ENCODE results near the gene AOC3. TPM values are rescaled to one million over a fixed set of nuclear protein-coding genes. Genes with fewer than 3 reads are reported as not detected.

AOC3 gene
- total and polyA plus RNA-seq, 2 of the 13 experiments (the other 11 are each of a cell fraction or from before 2014, with no cell fraction given): 8.7 to 51.7 TPM

DNA sequence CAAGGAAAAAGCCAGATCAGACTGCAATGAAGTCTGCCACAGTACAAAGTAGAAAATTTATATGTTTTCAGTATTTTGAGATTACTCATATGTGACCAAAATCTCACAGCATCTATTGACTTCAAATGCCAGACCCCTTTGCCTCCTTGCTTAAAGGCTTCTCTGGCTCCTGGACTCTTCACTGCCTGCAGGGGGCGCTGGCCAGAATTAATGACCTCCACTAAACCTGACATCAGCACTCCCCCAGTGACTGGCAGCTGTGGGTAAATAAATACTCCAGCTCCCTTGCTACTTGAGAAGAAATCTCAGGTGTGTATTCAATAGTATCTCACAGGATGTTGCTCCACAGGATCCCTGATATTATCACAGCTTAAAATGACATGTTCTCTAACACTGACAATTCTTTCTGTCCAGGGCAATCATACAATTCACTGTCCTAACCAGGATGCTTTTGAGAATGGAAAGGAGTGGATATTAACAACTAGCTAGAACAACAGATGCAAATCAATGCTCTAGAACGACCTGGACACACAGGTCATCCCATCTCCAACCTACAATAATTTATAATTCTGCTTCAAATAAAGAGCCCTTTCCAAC lies 31.0 kb upstream of the AOC3 start (continued):
- TF ChIP-seq, protein P1, sequence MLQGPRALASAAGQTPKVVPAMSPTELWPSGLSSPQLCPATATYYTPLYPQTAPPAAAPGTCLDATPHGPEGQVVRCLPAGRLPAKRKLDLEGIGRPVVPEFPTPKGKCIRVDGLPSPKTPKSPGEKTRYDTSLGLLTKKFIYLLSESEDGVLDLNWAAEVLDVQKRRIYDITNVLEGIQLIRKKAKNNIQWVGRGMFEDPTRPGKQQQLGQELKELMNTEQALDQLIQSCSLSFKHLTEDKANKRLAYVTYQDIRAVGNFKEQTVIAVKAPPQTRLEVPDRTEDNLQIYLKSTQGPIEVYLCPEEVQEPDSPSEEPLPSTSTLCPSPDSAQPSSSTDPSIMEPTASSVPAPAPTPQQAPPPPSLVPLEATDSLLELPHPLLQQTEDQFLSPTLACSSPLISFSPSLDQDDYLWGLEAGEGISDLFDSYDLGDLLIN (CRISPR knock-in tag; IDR thresholded peaks at IDR 0.05; ENCODE audit: borderline replicate concordance): no peak
- TF ChIP-seq, protein P2, sequence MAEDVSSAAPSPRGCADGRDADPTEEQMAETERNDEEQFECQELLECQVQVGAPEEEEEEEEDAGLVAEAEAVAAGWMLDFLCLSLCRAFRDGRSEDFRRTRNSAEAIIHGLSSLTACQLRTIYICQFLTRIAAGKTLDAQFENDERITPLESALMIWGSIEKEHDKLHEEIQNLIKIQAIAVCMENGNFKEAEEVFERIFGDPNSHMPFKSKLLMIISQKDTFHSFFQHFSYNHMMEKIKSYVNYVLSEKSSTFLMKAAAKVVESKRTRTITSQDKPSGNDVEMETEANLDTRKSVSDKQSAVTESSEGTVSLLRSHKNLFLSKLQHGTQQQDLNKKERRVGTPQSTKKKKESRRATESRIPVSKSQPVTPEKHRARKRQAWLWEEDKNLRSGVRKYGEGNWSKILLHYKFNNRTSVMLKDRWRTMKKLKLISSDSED (CRISPR knock-in tag; IDR thresholded peaks at IDR 0.05): no peak
- TF ChIP-seq ZBTB7A (CRISPR knock-in tag; IDR thresholded peaks at IDR 0.05): no peak
- TF ChIP-seq CENPX (CRISPR knock-in tag; IDR thresholded peaks at IDR 0.05): no peak
- no peak for TF ChIP-seq ZNF260 (CRISPR knock-in tag; IDR thresholded peaks at IDR 0.05; ENCODE audit: borderline replicate concordance, low read depth)
- TF ChIP-seq RFXANK (CRISPR knock-in tag; IDR thresholded peaks at IDR 0.05): no peak
- TF ChIP-seq CBX1 (IDR thresholded peaks at IDR 0.05; ENCODE audit: low read depth): no peak
- no peak for TF ChIP-seq SPEN (CRISPR knock-in tag; IDR thresholded peaks at IDR 0.05; ENCODE audit: low read depth)
- TF ChIP-seq ZNF788 (CRISPR knock-in tag; IDR thresholded peaks at IDR 0.05; ENCODE audit: borderline replicate concordance): no peak
- TF ChIP-seq, protein P3, sequence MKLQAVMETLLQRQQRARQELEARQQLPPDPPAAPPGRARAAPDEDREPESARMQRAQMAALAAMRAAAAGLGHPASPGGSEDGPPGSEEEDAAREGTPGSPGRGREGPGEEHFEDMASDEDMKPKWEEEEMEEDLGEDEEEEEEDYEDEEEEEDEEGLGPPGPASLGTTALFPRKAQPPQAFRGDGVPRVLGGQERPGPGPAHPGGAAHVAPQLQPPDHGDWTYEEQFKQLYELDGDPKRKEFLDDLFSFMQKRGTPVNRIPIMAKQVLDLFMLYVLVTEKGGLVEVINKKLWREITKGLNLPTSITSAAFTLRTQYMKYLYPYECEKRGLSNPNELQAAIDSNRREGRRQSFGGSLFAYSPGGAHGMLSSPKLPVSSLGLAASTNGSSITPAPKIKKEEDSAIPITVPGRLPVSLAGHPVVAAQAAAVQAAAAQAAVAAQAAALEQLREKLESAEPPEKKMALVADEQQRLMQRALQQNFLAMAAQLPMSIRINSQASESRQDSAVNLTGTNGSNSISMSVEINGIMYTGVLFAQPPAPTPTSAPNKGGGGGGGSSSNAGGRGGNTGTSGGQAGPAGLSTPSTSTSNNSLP (IDR thresholded peaks at IDR 0.05; ENCODE audit: low read depth, low read length): peak; percentile 72
- TF ChIP-seq, protein P4, sequence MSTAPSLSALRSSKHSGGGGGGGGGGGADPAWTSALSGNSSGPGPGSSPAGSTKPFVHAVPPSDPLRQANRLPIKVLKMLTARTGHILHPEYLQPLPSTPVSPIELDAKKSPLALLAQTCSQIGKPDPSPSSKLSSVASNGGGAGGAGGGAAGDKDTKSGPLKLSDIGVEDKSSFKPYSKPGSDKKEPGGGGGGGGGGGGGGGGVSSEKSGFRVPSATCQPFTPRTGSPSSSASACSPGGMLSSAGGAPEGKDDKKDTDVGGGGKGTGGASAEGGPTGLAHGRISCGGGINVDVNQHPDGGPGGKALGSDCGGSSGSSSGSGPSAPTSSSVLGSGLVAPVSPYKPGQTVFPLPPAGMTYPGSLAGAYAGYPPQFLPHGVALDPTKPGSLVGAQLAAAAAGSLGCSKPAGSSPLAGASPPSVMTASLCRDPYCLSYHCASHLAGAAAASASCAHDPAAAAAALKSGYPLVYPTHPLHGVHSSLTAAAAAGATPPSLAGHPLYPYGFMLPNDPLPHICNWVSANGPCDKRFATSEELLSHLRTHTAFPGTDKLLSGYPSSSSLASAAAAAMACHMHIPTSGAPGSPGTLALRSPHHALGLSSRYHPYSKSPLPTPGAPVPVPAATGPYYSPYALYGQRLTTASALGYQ (CRISPR knock-in tag; IDR thresholded peaks at IDR 0.05): no peak
- no peak for TF ChIP-seq ZNF34 (CRISPR knock-in tag; IDR thresholded peaks at IDR 0.05; ENCODE audit: borderline replicate concordance)
- no peak for TF ChIP-seq CEBPB (IDR thresholded peaks at IDR 0.05; ENCODE audit: borderline replicate concordance, low read depth, low read length)
- TF ChIP-seq NFKBIZ (CRISPR knock-in tag; IDR thresholded peaks at IDR 0.05): no peak
- TF ChIP-seq SUZ12 (IDR thresholded peaks at IDR 0.05; ENCODE audit: low read depth, low read length): no peak
- no peak for TF ChIP-seq KAT7 (CRISPR knock-in tag; IDR thresholded peaks at IDR 0.05; ENCODE audit: borderline replicate concordance)
- no peak for TF ChIP-seq TCF7L2 (IDR thresholded peaks at IDR 0.05; ENCODE audit: low read depth, low read length)
- no peak for TF ChIP-seq CHD2 (IDR thresholded peaks at IDR 0.05; ENCODE audit: low read depth, low read length)
- no peak for TF ChIP-seq NFRKB (IDR thresholded peaks at IDR 0.05)
- TF ChIP-seq ZMAT3 (CRISPR knock-in tag; conservative IDR thresholded peaks at IDR 0.05): no peak
- TF ChIP-seq GPN1 (CRISPR knock-in tag; IDR thresholded peaks at IDR 0.05; ENCODE audit: borderline replicate concordance): no peak
- TF ChIP-seq ZNF816 (CRISPR knock-in tag; IDR thresholded peaks at IDR 0.05; ENCODE audit: borderline replicate concordance): no peak
- TF ChIP-seq HMG20A (CRISPR knock-in tag; IDR thresholded peaks at IDR 0.05; ENCODE audit: borderline replicate concordance): no peak
- TF ChIP-seq, protein P5, sequence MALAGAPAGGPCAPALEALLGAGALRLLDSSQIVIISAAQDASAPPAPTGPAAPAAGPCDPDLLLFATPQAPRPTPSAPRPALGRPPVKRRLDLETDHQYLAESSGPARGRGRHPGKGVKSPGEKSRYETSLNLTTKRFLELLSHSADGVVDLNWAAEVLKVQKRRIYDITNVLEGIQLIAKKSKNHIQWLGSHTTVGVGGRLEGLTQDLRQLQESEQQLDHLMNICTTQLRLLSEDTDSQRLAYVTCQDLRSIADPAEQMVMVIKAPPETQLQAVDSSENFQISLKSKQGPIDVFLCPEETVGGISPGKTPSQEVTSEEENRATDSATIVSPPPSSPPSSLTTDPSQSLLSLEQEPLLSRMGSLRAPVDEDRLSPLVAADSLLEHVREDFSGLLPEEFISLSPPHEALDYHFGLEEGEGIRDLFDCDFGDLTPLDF (CRISPR knock-in tag; IDR thresholded peaks at IDR 0.05): no peak
- TF ChIP-seq ZNF432 (CRISPR knock-in tag; IDR thresholded peaks at IDR 0.05; ENCODE audit: borderline replicate concordance): no peak
- no peak for TF ChIP-seq EZH2 (conservative IDR thresholded peaks at IDR 0.05; ENCODE audit: low read depth, low read length)

Measured in HepG2 (cell line).